ENCODE measurements around the gene GNL3.
"Not testable (repeated sequence)": the region's sequence is repeated elsewhere in the genome, so short reads cannot be mapped to it uniquely, and the experiment has no call there.

Gene GNL3

DNA sequence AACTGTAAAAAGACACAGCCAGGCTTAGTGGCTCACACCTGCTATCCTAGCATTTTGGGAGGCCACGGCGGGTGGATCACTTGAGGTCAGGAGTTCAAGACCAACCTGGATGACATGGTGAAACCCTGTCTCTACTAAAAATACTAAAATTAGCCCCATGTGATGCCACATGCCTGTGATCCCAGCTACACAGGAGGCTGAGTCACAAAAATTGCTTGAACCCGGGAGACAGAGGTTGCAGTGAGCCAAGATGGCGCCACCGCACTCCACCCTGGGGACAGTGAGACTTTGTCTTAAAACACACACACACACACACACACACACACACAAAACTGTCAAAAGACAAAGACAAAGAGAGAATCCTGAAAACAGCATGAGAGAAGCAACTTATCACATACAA is 38.1 kb downstream of the GNL3 start:
- DNase-seq (ENCODE audit: low read depth), result no peak
- no peak overlapping the region for H3K4me3 ChIP-seq (ENCODE audit: control insufficient read depth, low read depth, low read length)
- TF ChIP-seq CTCF (IDR thresholded peaks at IDR 0.05; ENCODE audit: control insufficient read depth, insufficient read depth, low read depth, low read length, missing control alignments), result no peak

GRCh38 chr3:52724511-52724910 is 38.7 kb downstream of the GNL3 start:
- no peak overlapping the region for H3K4me3 ChIP-seq (ENCODE audit: control insufficient read depth, low read depth, low read length)
- no peak for TF ChIP-seq CTCF (IDR thresholded peaks at IDR 0.05; ENCODE audit: control insufficient read depth, insufficient read depth, low read depth, low read length, missing control alignments)
- DNase-seq (ENCODE audit: low read depth), result no peak

GRCh38 chr3:52728753-52729152 is 42.9 kb downstream of the GNL3 start:
- not testable (repeated sequence) for DNase-seq (ENCODE audit: low read depth); H3K4me3 ChIP-seq (ENCODE audit: control insufficient read depth, low read depth, low read length)

GRCh38 chr3:52730681-52731080 is 44.8 kb downstream of the GNL3 start:
- no peak for TF ChIP-seq CTCF (IDR thresholded peaks at IDR 0.05; ENCODE audit: control insufficient read depth, insufficient read depth, low read depth, low read length, missing control alignments)
- no peak overlapping the region for H3K4me3 ChIP-seq (ENCODE audit: control insufficient read depth, low read depth, low read length)
- no peak for DNase-seq (ENCODE audit: low read depth)

GRCh38 chr3:52731590-52731989 is 45.8 kb downstream of the GNL3 start:
- no peak for DNase-seq (ENCODE audit: low read depth)
- no peak overlapping the region for H3K4me3 ChIP-seq (ENCODE audit: control insufficient read depth, low read depth, low read length)
- TF ChIP-seq CTCF (IDR thresholded peaks at IDR 0.05; ENCODE audit: control insufficient read depth, insufficient read depth, low read depth, low read length, missing control alignments), result no peak

DNA sequence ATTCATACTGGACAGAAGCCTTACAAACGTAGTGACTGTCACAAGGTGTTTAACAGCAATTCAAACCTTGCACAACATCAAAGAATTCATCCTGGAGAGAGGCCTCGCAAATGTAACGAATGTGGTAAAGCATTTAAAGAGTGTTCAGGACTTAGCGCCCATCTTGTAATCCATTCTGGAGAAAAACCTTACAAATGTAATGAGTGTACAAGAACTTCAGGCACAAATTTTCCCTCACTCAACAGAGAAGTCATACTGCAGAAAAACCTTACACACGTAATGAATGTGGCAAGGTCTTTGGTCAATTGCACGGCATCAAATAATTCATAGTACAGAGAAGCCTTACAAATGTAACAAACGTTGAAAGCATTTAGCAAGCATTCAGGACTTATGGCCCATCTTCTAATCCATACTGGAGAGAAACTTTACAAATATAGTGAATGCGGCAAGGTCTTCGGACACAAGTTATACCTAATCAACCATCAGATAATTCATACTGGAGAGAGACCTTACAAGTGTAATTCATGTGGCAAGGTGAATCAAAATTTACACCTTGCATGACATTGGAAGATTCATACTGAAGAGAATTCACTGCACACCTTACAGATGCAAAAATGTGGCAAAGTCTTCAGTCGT is 47.5 kb downstream of the GNL3 start:
- TF ChIP-seq CTCF (IDR thresholded peaks at IDR 0.05; ENCODE audit: control insufficient read depth, insufficient read depth, low read depth, low read length, missing control alignments), result no peak
- no peak for DNase-seq (ENCODE audit: low read depth)
- no peak overlapping the region for H3K4me3 ChIP-seq (ENCODE audit: control insufficient read depth, low read depth, low read length)

- DNase-seq (ENCODE audit: low read depth), result no peak
- H3K4me3 ChIP-seq (ENCODE audit: control insufficient read depth, low read depth, low read length), result no peak overlapping the region
- TF ChIP-seq CTCF (IDR thresholded peaks at IDR 0.05; ENCODE audit: control insufficient read depth, insufficient read depth, low read depth, low read length, missing control alignments), result no peak
Measured at GRCh38 chr3:52739730-52740129, 53.9 kb downstream of the GNL3 start.
